HG03280 (cell line): Measurements from ENCODE around the gene HPX.
"Not testable (repeated sequence)": the region's sequence is repeated elsewhere in the genome, so short reads cannot be mapped to it uniquely, and the experiment has no call there.

Experiments used
- ATAC-seq: cut with Tn5 transposase; IDR thresholded peaks from one replicate; pipeline ENCODE4 v1.9.1; 2021; ENCODE audit warnings: mild to moderate bottlenecking, moderate library complexity; ENCODE audit not compliant: unreplicated experiment

The HPX gene

GRCh38 chr11:6393989-6394670, 46.7 kb downstream of the HPX start:
- no peak for ATAC-seq

GRCh38 chr11:6392251-6392650, 48.5 kb downstream of the HPX start:
- ATAC-seq, result not testable (repeated sequence)

GRCh38 chr11:6391537-6392134, 49.2 kb downstream of the HPX start:
- no peak for ATAC-seq

- ATAC-seq, result no peak
Observed at GRCh38 chr11:6390718-6391469, 49.9 kb downstream of the HPX start.

GRCh38 chr11:6389905-6390717, 50.7 kb downstream of the HPX start, which contains the start of gene SMPD1:
SMPD1 (plus strand) TSS chr11:6390474; CDS start chr11:6390599, 125 bp downstream.
- ATAC-seq, result peak; percentile 99

- no peak for ATAC-seq
Observed at GRCh38 chr11:6388748-6389147, 52.0 kb downstream of the HPX start.

GRCh38 chr11:6387811-6388599, 52.8 kb downstream of the HPX start:
- ATAC-seq, result no peak

GRCh38 chr11:6385046-6385777, 55.6 kb downstream of the HPX start:
- no peak for ATAC-seq
